ENCODE data around the gene SPACA6.

- TF ChIP-seq POLR2A (IDR thresholded peaks at IDR 0.05; ENCODE audit: low read depth, low read length): no peak
- no peak for TF ChIP-seq POLR2AphosphoS5 (IDR thresholded peaks at IDR 0.05; ENCODE audit: low read depth, low read length)
Measured at GRCh38 chr19:51695702-51696315, 2.7 kb downstream of the SPACA6 start.

Data from GM12892 (cell line).